ENCODE results near the gene USP1.

USP1 gene

DNA sequence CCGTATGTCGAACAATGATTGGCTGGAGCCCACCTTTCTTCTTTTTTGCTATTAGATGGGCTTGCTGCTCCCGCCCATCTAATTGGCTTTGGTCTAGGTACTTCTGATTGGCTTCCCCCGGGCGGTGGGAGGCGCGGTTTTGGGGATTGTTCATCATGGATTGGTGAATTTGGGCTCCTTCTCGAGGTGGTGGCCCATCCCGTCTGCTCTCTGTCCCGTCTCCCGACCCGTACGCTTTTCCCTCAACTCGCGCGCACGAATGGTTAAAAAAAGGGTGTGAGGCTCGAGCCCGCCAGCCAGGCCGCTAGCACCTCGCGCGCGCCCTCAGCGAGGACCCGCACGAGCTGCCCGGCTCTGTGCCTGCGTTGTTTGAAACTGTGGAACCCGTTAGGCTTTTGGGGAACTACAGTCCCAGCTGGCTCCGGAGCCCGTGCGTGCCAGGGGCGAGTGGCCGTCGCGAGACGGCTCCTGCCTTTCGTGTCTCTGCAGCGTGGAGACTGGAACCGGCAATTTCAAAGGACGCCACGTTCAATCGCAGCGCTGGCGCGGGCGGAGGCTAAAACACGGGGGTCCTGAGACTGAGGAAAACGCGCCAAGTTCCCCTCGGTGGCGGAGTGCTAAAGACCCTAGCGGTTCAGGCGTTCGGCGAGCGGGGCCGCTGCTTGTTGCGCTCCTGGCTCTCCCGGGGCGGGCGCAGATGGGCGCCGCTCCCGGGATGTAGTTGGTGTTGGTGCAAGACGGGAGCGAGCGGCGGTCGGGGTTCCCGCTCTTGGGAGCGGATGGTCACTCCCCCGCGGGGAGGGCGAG is at the start of gene USP1:
Gene USP1 (plus strand): TSS at position 584 of the 807 bp plus-strand sequence. CDS start 2,819 bp downstream, outside the sequence.
- DNase-seq, result peak; percentile 66 to 100 (median 97)

DNA sequence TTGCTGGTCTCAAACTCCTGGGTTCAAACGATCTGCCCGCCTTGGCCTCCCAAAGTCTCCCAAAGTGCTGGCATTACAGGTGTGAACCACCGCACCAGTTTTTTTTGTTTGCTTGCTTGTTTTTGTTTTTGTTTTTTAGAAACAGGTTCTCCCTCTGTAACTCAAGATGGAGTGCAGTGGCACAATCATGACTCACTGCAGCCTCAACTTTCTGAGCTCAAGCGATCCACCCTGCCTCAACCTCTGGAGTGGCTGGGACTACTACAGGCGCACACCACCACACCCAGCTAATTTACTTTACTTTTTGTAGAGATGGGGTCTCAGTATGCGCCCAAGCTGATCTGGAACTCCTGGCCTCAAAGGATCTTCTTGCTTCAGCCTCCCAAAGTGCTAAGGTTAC is 47.3 kb upstream of the USP1 start:
- DNase-seq, result no peak

GRCh38 chr1:62390071-62390470 is 46.8 kb upstream of the USP1 start:
- DNase-seq, result no peak

DNA sequence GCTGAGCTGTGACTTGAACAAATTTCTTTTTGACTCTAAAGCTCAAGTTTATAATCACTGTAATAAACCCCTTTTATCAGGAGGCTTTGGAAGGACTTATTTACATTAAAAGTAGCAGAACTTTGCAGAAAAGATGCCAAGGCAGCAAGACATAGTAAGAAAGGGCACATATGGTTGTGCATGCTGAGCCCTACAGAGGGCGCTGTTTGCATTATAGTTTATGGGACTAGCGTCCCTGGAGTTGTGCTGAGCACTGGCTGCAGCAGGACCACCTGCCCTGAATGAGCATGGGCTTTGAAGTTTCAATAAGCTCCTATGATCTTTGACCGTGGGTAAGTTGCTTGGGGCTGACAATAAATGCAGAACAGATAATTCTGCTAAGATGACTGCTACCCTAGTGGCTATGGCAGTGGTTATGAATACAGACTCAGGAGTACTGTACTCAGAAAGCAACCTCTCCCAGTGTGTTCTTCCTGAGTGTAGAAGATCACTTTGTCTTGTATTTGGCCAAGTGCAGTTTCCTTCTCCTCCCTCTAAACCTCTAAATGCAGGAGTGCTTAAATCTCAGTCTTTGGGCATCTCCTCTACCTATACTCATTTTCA is 45.4 kb upstream of the USP1 start:
- DNase-seq, result peak in 6 of 56 donors; percentile 1 to 25 (median 4)

DNA sequence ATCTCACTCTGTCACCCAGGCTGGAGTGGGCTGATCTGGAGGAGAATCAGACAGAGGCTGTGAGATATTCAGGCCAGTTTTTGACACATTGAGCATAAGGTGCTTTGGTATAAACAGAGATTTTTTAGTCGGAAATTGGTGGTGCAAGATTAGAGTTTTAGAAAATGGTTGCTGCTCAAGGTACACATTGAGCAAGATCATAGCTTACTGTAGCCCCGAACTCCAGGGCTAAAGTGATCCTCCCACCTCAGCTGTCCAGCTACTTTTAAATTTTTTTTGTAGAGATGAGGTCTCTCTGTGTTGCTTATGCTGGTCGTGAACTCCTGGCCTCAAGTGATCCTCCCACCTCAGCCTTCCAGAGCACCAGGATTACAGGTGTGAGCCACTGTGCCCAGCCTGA is 43.9 kb upstream of the USP1 start:
- DNase-seq, result no peak

GRCh38 chr1:62394646-62395045 is 42.2 kb upstream of the USP1 start:
- DNase-seq, result no peak

DNA sequence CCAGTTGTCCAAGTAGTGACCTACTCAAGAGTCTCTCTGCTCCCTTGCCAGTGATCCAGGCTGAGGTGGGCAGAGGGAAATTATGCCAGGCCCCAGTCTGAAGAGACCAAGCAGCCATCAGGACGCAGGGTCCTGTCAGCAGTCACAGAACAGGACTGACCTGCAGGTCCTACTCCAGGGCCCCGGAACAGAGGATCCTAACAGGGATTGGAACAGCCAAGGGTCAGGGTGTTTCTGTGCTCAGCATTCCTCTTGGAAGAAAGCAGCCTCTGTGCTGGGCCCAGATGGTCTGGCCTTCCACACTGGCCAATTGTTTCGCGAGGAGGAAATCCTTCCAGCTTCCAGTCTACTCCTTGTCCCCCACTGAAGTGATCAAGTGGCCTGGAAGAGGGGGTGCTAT is 41.6 kb upstream of the USP1 start:
- peak in 45 of 56 donors; percentile 4 to 77 (median 40) for DNase-seq

DNA sequence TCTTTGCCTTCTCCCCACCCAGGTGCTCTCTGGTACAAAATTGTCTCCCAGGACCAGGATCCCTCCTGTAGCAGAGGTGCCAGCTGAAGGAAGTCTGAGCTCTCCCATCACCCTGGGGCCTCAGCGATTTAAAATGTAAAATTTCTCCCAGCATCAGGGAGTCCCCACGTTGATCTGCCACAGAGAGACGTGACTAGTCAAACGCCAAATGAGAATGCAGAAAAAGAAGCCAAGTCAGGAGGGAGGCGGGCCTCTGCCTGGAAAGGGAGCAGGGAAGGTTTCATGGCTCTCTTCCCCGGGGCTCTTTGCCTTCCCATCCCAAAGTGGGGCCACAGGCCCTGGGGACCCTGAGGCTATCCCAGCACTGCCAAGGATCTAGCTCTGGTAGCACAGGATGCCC is 40.0 kb upstream of the USP1 start:
- no peak for DNase-seq

DNA sequence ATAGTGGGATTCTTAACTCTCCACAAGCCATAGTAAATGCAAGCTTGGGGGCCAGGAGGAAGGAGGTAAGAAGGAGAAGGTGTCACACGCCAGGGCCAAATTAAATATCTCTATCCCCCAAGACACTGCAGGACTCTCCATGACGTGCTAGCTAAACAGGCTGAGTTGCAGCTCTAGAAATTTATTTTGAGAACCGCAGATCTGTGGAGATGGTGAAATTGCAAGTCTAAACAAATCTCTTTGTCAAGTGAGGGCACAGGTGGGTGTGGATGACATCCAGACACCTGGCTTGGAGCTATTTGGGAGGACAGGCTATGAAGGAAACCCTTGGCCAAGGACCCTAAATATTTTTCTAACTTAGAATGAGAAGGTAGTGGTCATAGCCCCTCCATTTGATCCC is 39.5 kb upstream of the USP1 start:
- no peak for DNase-seq

GRCh38 chr1:62398377-62398776 is 38.5 kb upstream of the USP1 start:
- no peak for DNase-seq

DNA sequence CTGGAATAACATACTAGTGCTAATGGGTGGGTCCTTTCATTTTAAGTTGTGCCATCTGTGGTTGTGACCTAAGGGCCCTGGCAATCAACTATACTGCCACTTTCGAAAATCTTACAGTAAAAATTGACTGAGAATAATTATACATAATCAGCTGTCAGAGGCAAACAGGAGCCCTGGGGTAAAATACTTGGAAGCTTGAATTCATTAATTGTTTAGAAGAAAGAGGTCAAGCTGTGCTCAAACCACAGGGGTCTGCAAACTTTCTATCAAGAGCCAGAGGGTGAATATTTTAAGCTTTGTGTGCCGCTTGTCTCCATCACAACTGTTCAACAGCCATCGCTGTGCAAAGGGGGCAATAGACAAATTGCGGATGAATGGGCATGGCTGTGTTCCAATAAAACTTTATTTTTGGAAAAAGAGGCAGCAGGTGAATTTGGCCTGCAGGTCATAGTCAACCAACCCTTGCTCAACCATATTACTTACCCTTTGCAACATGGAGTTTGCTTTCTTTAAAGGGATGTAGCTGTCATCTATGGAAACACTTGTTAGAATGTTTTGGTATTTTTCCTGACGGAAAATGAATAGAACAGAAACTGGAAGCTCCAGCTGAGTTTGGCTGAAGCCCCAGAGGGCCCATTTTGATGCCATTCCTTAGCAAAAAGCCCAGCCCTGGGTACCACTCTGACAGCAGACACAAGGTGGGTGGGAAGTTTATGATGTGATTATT is 35.7 kb upstream of the USP1 start:
- DNase-seq, result no peak

GRCh38 chr1:62405247-62405646 is 31.6 kb upstream of the USP1 start:
- no peak for DNase-seq

GRCh38 chr1:62406576-62406975 is 30.3 kb upstream of the USP1 start:
- no peak for DNase-seq

- peak in 3 of 56 donors; percentile 12 to 56 (median 44) for DNase-seq
These were observed 29.3 kb upstream of the USP1 start for GRCh38 chr1:62407398-62408009.

DNA sequence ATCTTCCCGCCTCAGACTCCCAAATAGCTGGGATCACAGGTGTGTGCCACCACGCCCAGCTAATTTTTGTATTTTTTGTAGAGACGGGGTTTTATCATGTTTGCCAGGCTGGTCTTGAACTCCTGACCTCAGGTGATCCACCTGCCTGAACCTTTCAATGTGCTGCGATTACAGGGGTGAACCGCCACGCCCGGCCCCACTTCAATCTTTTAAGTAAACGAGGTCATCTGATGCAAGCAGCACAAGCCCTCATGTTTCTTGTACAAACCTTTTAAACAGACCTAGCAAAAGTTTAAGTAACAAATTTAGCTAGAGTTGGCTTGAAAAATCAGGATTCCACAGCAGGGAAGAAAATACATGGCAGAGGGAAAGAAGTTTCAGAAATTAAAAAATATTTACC is 21.2 kb upstream of the USP1 start:
- no peak for DNase-seq

DNA sequence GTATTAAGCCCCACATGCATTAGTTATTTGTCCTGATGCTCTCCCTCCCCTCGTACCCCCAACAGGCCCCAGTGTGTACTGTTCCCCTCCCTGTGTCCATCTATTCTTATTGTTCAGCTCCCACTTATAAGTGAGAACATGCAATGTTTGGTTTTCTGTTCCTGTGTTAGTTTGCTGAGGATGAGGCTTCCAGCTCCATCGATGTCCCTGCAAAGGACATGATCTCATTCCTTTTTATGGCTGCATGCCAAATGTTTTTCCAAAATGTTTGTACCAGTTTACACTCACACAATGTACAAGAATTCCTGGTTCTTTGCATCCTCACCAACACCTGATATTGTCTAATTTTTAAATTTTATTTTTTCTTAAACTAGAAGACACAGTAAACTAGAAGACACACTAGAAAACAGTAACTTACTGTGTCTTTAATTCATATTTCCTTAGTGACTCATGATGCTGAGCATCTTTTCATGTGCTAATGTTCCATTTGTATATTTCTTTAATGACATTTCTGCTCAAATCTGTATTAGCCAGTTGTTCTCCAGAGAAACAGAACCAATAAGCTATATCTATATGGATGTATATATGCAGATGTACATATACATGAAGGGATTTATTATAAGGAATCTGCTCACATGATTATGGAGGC is 19.4 kb upstream of the USP1 start:
- DNase-seq, result no peak

DNA sequence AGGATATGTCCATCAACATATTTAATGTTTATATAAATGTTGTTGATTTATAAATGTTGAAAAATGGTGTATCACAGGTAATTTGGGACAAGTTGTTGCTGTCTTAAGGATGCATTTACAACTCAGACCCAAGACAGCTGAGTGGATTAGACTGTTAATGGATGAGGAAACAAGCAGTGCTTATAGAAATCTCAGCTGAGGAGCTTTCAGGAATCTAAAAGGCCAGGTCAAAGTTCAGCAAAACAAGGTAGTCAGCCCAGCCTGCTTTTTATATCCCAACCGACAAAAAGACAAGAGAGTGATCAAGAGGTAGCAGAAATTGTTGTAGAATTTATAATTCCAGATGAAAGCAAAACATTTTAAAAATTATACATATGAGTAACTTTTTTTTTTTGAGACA is 16.6 kb upstream of the USP1 start:
- no peak for DNase-seq

DNA sequence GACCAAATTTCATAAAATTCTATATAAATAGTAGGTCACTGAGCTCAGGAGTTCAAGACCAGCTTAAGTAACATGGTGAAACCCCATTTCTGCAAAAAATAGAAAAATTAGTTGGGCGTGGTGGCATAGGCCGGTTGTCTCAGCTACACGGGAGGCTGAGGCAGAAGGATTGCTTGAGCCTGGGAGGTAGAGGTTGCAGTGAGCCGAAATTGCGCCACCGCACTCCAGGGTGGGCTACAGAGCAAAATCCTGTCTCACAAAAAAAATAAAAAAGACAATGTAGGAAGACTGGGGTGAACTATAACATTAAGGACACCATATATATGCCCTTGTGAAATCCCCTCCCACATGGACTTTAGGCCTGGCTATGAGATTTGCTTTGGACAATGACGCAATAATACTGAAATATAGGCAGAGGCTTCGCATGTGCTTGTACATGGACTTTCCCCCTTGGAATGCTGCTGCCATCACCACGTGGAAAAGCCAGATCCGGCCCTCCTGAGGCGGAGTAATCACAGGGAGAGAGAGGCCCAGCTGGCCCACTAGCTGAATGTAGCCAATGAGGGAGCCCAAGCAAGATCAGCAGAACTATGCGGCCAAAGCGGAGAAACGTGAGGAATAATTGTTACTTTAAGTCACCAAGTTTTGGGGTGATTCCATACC is 13.1 kb upstream of the USP1 start:
- DNase-seq, result no peak

GRCh38 chr1:62424411-62424810 is 12.4 kb upstream of the USP1 start:
- no peak for DNase-seq

DNA sequence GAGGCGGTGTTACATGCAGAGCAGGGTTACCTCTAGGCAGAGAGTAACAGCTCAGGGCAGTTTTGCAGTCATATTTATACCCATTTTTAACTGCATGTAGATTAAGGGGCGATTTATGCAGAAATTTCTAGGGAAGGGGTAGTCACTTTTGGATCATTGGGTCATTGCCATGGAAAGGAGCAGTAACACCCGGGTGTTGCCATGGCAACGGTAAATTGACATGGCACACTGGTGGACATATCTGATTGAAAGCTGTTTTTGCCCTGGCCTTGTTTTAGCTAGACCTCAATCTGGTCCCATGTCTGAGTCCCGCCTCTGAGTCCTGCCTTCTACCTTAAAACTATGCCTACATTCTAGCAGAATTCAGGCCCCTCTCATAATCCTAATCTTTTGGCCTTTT is 11.8 kb upstream of the USP1 start:
- no peak for DNase-seq

DNA sequence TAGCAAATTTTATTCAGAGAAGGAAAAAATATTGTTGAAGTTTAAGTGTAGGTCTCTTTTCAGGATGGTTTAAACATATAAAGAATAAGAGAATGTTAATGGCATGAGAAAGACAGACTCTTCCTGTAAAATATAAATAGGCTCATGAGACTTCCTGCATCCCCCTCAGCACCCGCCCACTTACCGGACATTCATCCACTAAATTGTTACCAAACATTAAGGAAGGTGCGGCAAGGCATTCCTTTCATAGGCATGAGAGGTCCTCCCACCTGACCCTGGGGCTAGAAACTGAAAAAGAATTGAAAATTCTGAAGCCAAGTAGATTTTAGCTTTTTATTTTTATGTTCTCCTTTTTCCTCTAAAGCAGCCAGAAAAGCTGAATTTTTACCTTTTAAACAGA is 10.6 kb upstream of the USP1 start:
- DNase-seq, result no peak

All from amygdala (tissue), 56 donors.